Stimulated activated CD8-positive, alpha-beta memory T cell treated with anti-CD3 and anti-CD28 coated beads, Interleukin-4, amount 100 ng/mL, for 1 hour (primary cell): ENCODE measurements around the gene ITGAV.
A peak's percentile ranks its signal among the peaks of the same experiment; 100 is the strongest.
"Not testable (repeated sequence)": the region's sequence is repeated elsewhere in the genome, so short reads cannot be mapped to it uniquely, and the experiment has no call there.

Experiments used
- DNase-seq, 2 donors: peaks; one replicate each; pipeline ENCODE4 v3.0.0-alpha.2; 2020; ENCODE audit warnings: low read depth in 2 of 2, low spot score in 1 of 2

Gene ITGAV

DNA sequence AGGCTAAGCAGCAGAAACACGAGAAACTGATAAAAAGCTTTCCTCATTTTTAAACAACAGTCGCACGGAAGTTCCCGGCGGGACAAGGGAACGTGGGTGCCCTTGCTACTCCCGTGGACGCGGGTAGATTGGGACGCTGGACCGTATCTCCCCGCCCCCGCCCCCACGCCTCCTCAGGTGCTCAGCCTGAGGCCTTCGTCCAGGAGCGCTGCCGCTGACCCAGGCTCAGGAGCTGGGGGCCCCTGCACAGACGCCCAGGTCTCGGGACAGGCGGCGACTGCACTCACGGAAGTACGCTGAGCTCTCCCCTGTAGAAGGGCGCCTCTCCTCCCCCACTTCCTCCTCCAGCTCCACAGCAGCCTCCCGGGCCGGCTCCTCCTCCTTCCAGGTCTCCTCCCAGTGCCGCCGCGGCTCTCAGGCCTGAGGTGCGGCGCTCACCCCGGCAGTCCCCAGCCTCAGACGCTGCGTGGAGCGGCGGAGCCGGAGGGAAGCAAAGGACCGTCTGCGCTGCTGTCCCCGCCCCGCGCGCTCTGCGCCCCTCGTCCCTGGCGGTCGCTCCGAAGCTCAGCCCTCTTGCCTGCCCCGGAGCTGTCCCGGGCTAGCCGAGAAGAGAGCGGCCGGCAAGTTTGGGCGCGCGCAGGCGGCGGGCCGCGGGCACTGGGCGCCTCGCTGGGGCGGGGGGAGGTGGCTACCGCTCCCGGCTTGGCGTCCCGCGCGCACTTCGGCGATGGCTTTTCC, at the start of gene ITGAV:
Gene ITGAV (plus strand): TSS at position 445 of the 738 bp plus-strand sequence. CDS start 283 bp downstream, at position 728.
- DNase-seq = peak; percentile 40 to 63

DNA sequence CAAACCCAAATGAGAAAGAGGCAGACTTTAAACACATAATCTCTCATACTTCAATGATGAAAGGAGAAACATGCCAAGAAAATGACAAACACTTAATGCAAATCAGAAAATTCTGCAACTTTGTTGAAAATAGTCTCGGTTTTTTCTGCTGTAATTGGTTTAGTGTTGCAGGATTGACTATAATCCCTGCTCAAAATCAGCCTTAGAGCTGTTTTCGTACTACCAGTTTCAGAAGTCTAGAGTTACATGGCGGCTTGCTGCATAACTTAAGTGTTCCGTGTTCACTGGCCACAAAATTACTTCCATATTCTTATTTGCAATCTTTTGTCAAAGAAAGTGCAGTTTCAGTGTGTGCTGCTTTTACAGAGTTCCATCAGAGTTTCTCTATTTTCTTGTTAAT, 48.9 kb upstream of the ITGAV start:
- no peak for DNase-seq

DNA sequence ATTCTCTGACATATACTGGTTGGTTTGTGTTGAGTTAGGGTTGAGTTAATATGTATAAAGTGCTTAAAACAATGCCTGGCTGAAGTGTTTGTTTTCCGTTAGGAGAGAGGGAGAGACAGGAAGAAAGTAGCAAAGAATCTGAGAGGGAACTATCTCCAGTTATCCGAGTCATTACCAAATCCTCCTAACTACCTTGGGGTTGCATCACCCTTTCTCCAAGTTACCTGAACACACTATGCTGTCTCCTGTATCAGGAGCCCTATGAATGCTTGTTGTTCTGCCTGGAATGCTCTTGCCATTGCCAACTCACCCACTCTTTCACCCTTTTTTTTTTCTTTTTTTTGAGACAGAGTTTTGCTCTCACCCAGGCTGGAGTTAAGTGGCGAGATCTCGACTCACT, 47.9 kb upstream of the ITGAV start:
- DNase-seq = no peak

DNA sequence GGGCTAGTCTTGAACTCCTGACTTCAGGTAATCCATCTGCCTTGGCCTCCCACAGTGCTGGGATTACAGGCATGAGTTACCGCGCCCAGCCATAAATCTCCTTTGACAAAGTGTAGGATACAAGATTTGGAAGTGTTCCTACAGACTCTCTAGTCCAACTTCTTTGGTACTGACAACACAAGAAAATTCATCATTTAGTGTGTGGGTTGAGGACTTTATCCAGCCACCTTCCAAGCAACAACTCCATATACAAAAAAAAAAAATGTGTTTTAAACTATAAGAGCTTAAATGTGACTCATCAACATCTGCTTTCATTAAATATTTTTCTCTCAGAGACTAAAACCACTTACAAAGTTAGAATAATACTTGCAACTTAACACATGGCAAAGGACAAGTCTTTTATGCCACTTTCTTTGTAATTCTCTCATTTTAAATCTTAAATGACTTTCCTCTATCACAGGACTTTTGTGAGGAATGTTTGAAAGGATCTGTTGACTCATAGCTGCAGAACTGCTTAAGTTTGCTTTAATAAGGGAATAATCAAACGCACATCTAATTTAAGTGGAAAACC, 46.2 kb upstream of the ITGAV start:
- DNase-seq = no peak

DNA sequence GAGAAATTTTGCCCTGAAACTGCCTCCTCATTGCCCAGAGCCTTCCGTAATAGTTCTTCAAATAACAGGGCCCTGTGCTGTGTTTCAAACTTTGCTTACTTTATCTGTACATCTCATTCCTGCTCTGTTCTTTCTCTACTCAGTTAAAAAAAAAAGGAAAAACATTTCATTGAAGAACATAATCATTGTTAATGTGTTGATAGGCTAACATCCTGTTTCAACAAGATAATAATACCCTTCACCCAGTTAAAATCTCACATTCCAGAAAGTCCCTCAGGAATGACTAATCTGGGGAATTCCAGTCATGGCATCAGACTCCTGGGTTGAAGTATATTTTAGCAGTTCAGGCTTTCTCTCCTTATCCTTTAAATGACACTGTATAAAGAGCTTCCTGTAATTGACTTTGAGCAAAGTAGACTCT, 45.6 kb upstream of the ITGAV start:
- no peak for DNase-seq

DNA sequence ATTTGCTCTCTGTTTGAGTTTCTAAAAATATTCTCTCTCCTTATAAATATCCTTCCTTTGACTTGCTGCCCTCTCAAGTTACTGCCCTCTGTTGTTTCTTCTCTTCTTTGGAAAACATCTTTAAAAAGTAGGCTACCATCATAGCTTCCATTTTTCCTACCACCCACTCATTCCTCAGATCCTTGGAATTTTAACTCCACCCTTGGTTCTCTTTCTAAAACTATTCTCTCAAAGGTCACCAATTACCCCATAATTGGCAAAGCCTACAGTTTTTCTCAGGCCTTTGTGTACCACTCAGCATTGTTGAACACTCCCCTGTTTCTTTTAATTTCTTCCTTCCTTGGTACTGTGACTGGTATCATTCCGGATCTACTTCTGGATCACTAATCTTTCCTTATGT, 43.0 kb upstream of the ITGAV start:
- DNase-seq = no peak

DNA sequence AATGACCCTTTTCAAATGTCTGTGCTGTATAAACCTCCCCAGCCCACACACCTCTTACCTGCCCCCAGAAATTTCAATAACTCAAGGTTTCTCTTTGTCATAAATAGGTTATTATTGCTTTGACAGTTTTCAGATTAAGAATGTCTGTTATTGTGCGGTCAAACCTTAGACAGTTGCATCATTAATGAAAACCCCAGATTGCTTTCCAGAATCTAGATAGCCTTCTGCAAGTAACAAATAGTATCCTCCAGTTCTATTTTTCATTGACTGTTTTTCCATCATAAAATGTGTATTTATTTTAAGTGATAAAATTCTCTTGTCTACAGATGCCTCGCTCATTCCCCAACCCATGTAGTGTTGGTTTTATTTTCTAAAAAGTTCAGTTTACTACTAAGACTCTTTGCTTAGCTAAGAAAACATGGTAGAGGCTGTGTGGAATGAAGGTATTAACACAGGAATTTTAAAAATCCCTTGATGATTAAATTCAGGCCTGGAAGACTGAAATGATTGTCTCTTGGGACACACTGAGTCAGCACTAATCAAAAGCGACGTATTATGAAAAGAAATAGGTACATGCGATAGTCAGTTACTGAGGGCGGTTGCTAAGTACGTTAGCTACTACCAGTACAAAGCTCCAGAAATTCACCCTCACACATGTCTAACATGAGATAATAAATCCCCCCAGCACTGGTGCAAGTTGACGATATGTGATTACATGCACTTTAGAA, 38.4 kb upstream of the ITGAV start:
- no peak for DNase-seq

DNA sequence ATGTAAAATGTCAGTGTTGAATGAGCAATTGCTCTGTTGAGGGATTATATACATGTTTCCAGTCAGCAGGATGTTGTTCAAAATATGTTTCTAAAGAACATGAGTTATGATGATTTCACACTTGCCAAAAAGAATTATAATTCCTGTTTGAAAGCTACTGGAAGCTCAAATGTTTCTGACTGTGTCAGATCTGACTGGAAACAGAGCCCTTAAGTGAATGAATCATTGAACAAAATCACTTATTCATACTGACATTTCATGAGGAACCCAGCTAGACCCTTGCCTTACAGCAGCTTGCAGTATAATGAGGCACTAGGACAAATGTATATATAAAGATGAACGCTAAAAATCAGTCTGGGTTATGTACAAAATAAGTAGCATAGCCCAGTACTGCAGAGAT, 35.4 kb upstream of the ITGAV start:
- no peak for DNase-seq

DNA sequence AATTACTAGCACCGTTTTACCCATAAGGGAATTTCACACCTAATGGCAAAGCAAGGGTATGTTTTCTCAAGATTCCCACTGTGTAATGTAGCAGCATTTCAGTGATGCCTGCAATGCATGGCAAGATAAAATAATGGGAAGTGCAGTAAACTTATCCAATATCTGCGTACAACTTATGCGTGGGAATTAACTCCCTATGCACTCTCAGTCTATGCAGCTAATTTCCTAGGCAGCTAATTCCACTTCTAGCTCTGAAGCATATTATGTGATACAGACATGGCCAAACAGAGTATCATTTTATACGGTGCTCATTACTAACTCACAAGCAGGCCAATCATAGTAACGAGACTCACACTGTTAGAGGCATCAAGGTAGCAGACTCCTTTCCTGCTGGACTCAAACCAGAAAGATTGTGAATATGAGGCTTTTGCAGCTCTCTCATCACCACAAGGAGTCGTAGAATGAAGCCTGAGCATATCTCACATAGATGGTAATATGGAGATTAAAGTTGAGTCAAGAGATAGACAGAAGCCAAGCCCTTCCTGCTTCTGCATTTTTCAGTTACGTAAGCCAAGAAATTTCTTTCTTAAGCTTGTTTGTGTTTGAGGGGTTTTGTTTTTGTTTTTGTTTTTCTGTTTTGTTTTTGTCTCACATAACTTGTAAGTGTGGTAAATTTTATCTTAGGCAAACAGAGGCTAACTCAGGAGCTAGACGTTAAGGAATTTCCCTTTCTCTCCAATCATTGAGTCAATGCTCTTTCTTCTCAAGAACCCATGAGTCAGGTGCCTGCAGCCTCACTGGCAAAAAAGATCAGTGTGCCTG, 34.8 kb upstream of the ITGAV start:
- DNase-seq = no peak

DNA sequence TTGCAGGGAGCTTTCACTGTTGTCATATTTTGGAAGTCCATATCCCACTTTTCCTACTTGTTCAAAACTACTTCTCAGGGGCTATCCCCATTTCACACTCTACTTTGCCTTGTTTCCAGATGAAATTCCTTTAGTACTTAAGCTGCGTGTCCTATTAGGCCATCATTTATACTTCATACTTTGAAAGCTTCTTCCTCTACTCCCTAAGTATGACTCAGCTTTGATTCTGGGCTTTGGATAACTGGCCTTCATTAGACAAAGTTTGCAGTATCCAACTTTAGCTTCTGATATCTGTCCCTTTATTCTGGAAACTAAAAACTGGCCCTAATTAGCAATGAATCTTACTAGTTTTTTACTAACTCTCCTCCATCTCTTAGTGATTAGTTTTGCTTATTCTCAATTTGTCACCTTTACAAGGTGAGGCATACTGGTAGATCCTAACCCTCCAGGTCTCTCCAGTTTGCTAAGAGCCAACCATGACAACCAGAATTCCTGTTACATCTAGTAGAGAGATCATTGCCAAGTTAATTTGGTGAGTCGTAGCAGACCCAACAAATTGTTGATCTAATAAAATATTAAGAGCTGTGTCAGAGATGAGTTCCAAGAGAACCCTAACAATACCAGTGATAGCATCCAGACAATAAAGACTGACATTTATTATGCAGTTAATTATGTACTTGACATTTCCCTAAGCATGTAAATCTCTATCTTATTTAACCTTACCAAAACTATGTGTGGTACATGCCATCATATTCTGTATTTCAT, 31.2 kb upstream of the ITGAV start:
- no peak for DNase-seq

DNA sequence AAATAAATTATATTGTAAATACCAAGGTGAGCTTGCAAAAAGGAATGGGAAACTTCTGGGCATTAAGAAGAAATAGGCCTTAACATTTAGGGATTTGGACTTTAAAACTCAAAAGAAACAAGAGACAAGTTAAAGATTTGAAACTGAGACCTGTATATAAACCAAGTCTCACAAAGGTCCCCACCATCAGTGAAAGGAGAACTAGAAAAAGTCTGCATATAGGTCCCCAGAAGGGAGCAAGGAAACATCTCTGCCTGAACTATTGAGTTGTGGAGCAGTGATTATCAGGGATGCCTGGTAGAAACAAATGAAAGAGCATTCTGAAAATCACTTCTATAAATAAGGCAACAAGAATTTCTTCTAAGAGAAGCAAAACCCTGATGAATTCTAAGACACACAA, 30.5 kb upstream of the ITGAV start:
- DNase-seq = no peak

DNA sequence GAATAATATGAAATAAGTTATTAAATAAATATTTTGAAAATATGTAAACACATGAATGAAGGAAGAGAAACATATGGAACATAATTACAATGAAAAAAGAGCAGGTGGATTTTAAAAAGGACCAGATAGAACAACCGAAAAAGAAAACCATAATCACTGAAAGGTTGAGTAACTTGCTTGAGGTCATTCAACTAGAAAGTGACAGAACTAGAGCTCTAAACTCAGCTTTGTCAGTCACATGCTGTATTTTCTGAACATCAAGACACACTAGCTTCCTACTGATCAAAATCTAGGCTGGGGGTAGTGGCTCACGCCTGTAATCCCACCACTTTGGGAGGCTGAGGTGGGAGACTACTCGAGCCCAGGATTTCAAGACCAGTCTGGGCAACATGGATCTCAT, 30.0 kb upstream of the ITGAV start:
- no peak for DNase-seq

DNA sequence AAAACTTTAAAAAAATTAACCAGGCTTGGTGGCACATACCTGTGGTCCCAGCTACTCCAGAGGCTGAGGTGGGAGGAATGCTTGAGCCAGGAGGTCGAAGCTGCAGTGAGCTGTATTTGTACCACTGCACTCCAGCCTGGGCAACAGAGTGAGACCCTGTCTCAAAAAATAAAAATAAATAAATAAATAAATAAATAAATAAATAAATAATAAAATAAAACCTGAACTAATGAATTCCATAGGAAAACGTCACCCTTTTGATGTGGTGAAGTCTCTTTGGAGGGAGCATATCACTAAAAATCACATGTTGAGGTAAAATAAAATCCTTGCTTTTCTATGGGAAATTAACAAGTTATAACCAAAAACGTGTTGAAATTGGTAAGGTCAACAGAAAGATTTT, 29.6 kb upstream of the ITGAV start:
- no peak for DNase-seq

DNA sequence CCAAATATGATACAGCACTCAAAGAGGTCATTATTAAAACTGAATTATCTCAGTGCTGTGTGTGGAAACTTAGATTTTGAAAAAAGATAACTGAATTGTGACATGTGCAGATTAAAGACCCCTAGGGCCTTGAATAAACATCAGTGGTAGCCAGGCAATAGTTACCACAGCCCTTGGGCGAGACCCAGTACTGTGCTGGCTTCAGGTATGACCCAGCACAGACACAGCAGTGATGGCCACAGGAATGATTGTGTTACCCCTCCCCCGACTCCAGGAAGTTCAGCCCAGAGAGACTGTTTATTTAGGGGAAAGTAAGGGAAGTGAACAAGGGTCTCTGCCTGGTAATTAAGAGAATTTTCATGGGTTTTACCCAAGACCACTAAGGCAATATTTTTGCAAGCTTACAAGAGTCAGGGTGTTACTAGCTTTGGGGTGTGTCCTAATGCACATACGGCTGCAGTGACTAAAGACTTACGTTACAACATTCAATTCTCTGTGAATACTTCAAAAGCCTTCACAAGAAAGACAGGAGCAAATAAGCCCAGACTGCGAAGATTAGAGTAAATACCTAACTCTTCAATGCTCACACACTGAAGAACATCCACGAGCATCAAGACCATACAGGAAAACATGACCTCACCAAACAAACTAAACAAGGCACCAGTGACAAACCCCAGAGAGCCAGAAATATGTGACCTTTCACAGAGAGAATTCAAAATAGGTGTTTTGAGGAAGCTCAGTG, 28.2 kb upstream of the ITGAV start:
- no peak for DNase-seq

DNA sequence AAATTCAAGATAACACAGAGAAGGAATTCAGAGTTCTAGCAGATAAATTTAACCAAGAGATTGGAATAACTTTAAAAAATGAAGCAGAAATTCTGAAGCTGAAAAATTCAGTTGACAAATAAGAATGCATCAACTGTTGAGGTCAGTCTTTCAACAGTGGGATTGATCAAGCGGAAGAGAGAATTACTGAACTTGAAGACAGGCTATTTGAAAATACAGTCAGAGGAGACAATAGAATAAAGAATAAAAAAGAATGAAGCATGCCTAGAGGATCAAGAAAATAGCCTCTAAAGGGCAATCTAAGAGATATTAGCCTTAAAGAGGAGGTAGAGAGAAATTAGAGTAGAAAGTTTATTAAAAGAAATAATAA, 27.7 kb upstream of the ITGAV start:
- DNase-seq = no peak

DNA sequence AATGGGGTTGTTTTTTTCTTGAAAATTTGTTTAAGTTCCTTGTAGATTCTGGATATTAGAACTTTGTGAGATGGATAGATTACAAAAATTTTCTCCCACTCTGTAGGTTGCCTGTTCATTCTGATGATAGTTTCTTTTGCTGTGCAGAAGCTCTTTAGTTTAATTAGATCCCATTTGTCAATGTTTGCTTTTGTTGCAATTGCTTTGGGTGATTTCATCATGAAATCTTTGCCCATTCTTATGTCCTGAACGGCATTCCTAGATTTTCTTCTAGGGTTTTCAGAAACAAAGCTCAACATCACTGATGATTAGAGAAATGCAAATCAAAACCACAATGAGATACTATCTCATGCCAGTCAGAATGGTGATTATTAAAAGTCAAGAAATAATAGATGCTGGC, 21.3 kb upstream of the ITGAV start:
- DNase-seq = not testable (repeated sequence)

DNA sequence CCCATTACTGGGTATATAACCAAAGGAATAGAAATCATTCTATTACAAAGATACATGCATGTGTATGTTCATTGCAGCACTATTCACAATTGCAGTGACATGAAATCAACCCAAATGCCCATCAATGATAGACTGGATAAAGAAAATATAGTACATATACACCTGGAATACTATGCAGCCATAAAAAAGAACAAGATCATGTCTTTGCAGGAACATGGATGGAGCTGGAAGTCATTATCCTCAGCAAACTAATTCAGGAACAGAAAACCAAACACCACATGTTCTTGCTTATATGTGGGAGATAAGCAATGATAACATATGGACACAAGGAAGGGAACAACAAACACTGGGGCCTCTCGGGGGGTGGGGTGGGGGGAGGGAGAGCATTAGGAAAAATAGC, 20.7 kb upstream of the ITGAV start:
- DNase-seq = not testable (repeated sequence)

DNA sequence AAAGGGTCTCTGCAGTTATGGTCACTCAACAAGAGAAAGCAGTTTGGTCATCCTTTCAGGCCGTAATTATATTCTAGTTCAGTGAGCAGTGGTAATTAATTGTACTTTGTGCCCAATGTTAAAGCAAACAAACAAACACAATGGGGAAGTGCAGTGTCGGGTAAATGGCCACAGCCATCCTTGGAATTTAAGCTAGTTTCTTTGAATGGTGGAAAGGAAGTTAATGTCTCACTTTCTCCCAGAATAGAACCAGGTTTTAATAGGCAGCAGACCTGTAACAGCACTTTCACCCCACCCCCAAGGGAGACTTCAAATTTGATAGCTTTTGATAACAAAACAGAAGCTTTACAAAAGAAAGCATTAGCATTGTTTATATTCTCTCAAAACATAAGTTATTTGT, 20.0 kb upstream of the ITGAV start:
- DNase-seq = no peak

DNA sequence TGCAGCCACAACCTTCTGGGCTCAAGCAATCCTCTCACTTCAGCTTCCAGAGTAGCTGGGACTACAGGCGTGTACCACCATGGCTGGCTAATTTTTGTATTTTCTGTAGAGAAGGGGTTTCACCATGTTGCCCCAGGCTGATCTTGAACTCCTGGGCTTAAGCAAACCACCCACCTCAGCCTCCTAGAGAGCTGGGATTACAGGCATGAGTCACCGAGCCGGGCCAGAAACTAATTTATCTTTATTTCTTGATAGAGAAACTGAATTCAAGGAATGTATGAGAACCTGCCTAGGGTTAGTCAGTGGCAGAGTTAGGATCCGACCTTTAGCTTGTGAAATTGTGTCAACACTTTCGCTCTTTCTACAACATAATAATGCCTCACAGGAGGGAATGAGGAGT, 19.3 kb upstream of the ITGAV start:
- no peak for DNase-seq

DNA sequence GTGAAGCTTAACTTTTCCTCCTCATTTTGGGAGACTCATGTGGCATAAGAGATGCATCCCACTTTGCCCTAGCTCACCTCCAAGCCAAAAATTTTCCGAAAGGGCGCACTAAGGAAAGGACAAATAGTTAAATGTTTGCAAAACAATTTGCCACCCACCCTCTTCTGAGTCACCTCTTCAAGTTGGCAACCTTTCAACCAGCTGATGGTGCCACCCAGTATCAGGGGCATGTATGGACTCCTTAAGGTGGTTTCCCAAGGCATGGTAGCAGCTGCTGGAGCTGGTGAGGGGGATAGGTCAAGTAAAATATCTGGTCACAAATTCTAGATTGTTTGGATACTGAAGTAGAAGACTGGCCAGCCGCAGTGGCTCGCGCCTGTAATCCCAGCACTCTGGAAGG, 17.2 kb upstream of the ITGAV start:
- no peak for DNase-seq
